NCI-H128 (cell line): ENCODE results near the gene PLEKHG4B.
"Not testable (repeated sequence)": the region's sequence is repeated elsewhere in the genome, so short reads cannot be mapped to it uniquely, and the experiment has no call there.

Source experiments
- DNase-seq: peaks from one replicate; lab custom pipeline; 2025; ENCODE audit not compliant: unreplicated experiment; lab: John Stamatoyannopoulos, UW

The PLEKHG4B gene

DNA sequence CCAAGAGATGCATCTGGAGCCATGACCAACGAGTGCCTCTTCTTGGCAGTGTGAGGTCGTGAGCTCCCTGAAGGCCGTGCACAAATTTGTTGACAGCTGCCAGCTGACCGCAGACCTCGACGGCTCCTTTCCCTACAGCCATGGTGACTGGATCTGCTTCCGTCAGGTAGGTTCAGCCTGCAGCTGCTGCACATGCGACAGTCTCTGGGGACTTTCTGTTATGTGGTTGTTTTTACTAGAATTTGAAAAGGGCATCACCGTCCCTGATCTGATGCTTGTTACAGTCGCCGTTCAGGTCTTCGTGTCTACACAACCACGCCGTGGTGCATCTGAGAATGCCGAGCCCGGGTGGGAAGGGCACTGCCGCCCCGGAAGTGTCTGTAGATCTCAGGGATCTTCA is 62.9 kb downstream of the PLEKHG4B start:
- DNase-seq, result no peak

GRCh38 chr5:155651-156410 is 63.9 kb downstream of the PLEKHG4B start:
- DNase-seq, result no peak

GRCh38 chr5:156411-157072 is 64.6 kb downstream of the PLEKHG4B start:
- DNase-seq, result no peak

DNA sequence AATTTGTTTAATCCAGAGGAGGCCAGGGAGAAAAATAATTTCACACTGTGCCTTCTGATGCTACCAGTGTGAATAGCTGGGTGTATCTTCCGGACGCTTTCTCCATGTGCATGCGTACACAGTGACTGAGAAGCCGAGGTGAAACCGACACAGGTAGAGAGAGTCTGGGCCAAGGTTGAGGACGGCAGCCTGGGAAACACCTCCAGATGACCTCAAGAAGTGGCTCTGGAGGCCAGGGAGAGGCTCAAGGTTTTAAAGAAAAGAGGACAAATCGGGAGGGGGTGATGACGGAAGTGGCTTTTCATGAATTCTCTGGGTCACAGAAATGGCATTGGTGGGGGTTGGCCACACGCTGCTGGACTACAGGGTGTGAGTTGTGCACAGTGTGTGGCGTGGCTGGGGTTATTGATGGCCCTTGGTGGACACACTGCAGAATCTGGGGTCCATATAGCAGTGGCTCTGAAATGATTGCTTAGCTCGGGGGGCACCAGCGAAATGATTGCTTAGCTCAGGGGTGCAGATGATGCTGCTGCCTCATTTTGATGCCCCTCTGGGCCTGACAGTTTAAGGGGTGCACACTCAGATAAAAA is 65.3 kb downstream of the PLEKHG4B start:
- no peak for DNase-seq

DNA sequence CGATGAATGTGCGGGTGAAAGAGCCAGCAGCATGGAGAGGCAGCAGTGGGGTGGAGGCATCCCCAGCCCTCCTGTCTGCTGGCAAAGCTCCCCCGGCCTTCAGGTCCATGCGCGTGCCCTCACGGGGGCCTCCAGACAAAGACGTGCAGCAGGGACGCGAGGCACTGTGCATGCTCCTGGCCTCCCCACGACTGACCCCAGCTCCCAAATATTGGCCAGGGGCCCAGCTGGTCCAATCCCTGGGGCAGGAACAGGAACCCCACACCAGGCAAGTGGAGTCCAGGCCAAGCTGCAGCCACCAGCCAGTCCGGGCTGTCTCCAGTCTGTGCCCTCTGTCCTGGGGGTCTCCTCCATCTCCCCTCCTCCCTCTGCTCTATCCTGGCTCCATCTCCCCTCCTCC is 65.8 kb downstream of the PLEKHG4B start:
- DNase-seq, result no peak

DNA sequence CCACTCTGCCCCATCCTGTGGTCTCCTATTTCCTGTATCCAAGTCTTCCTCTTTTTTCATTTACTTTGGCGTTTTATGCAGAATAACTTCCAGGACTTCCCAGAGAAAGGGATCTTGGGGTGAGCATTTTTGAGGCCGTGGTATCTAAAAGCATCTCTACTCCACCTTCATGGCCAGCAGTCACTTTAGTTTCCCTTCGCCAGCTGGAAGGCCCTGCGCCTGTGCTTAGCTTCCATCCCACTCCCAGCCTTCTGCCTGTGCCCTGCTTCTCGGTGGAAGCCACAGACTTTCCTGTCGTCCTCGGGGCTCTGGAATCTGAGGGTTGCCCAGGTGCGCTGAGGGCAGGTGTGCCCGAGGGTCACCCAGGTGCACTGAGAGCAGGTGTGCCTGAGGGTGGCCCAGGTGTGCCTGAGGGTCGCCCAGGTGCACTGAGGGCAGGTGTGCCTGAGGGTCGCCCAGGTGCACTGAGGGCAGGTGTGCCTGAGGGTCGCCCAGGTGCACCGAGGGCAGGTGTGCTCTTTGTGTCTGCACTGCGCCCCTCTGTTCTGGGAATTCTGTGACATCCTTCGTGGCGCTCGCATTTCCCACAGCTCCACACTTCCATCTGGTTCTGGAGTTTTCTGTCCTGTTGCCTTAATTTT is 67.0 kb downstream of the PLEKHG4B start:
- no peak for DNase-seq

DNA sequence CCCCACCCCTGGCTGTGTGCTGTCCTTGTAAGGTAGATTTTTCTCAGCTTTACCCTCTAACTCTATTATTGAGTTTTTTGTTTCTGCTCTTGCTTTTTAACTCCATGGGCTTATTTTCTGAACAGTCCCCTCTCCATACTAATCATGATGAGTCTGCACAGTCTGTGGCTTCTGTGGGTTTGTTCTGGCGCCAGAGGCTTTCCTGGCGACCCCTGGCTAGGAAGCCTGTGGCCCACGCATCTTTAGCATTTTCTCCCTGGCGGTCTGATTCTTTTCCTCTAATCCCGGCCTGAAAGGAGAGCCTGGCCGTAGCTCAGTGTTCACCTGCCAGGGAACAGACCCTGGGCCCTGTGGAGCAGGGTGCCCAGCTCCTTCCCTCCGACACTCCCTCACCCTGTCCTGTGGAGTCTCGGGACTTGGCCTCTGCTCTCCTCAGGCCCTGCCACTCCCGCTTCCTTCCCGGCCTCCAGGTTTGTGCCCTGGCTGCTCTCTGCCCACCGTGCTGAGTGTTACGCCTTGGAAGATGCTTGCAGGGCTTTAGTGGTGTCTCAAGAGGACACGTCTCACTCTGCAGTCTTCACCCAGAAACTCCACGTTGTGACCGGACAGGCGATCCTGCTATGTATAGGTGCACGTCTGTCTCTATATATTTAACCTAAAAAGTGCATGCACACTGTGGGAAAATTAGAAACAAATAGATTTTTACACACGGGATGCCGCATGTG is 67.6 kb downstream of the PLEKHG4B start:
- DNase-seq, result no peak

- DNase-seq, result no peak
These were observed 68.2 kb downstream of the PLEKHG4B start for GRCh38 chr5:160173-160510.

GRCh38 chr5:160921-161802 is 69.2 kb downstream of the PLEKHG4B start:
- DNase-seq, result no peak

DNA sequence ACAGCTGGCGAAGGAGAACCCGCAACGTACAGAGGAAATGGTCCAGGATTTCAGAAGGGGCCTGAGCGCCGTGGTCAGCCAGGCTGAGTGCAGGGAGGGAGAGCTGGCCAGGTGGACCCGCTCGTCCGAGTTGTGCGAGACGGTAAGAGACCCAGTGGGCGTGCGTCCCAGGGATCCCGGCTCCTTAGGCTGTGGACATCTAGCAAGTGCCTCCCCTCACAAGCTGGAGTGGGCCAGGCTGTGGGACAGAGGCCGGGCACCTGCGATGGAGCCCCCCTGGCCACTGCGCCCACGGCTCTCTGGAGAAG is 69.8 kb downstream of the PLEKHG4B start:
- DNase-seq, result no peak

- no peak for DNase-seq
These were observed 70.2 kb downstream of the PLEKHG4B start for GRCh38 chr5:162190-162564.

DNA sequence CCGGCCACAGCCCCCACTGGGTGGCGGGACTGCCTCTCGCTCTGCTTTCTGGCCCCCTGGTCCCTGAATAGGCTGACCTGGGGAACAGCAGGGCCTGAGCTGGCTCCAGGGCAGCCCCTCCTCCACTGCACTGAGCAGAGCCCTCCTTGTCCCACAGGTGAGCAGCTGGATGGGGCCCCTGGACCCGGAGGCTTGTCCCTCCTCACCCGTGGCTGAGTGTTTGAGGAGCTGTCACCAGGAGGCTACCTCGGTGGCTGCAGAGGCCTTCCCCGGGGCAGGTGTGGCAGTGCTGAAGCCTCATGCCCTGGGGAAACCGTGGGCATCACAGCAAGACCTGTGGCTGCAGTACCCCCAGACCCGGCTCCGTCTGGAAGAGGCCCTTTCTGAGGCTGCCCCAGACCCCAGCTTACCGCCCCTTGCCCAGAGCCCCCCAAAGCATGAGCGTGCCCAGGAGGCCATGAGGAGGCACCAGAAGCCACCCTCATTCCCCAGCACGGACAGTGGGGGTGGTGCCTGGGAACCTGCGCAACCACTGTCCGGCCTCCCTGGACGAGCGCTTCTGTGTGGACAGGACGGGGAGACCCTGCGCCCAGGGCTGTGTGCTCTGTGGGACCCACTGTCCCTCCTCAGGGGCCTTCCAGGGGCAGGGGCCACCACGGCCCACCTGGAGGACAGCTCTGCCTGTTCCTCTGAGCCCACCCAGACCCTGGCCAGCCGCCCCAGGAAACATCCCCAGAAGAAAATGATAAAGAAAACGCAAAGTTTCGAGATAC is 70.8 kb downstream of the PLEKHG4B start:
- DNase-seq, result no peak

DNA sequence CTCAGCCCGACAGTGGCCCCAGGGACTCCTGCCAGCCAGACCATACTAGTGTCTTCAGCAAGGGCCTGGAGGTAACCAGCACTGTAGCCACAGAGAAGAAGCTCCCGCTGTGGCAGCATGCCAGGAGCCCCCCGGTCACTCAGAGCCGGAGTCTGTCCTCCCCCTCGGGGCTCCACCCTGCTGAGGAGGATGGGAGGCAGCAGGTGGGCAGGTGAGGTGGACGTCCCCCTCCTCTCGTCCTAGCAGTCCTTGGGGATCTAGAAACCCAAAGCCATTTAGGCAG is 71.3 kb downstream of the PLEKHG4B start:
- DNase-seq, result no peak

GRCh38 chr5:163841-164240 is 71.9 kb downstream of the PLEKHG4B start:
- no peak for DNase-seq

DNA sequence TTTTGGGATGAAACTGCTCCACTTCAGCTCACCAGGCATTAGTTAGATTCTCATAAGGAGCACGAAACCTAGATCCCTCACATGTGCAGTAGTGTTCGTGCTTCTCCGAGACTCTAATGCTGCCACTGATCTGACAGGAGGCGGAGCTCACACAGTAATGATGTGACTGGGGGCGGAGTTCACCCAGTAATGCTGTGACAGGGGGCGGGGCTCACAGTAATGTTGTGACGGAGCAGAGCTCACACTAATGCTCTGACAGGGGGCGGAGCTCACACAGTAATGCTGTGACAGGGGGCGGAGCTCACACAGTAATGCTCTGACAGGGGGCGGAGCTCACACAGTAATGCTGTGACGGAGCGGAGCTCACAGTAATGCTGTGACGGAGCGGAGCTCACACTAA is 72.3 kb downstream of the PLEKHG4B start:
- DNase-seq, result no peak

DNA sequence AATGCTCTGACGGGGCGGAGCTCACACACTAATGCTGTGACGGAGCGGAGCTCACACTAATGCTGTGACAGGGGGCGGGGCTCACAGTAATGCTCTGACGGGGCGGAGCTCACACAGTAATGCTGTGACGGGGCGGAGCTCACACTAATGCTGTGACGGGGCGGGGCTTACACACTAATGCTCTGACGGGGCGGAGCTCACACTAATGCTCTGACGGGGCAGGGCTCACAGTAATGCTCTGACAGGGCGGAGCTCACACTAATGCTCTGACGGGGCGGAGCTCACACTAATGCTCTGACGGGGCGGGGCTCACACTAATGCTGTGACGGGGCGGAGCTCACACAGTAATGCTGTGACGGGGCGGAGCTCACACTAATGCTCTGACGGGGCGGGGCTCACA is 72.8 kb downstream of the PLEKHG4B start:
- not testable (repeated sequence) for DNase-seq

GRCh38 chr5:166441-167372 is 74.7 kb downstream of the PLEKHG4B start:
- no peak for DNase-seq

DNA sequence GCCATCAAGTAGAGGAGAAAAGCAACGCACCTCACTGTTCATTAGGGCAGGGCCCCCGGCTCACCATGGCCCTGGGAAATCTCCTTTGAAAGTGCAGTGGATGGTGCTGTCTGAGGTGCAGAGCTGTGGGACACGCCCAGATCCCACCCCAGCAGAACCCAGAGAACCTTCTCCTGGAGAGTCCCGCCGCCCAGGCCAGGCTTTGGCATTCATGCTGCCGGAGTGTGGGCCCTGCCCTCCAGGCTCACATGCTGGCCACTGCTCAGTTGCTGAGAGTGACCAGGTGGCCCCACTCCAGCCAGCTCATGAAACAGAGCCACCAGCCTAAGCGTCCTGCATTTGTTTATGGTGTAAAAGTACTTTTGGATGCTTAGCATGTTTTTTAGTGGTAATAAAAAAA is 75.5 kb downstream of the PLEKHG4B start:
- no peak for DNase-seq
